Activated naive CD8-positive, alpha-beta T cell (primary cell): ENCODE measurements around the gene AHCTF1.
"Not testable (repeated sequence)": the region's sequence is repeated elsewhere in the genome, so short reads cannot be mapped to it uniquely, and the experiment has no call there.

ENCODE experiments used
- H3K27ac Mint-ChIP-seq: one replicate; pipeline ENCODE4 v1.8.0; 2021; ENCODE audit warnings: mixed read lengths
- H3K27me3 Mint-ChIP-seq: one replicate; pipeline ENCODE4 v1.8.0; 2021; ENCODE audit warnings: mixed read lengths
- H3K36me3 Mint-ChIP-seq: one replicate; pipeline ENCODE4 v1.8.0; 2021; ENCODE audit warnings: mixed read lengths
- H3K4me1 Mint-ChIP-seq: one replicate; pipeline ENCODE4 v1.8.0; 2021; ENCODE audit warnings: low read depth, mixed read lengths
- H3K4me3 Mint-ChIP-seq: one replicate; pipeline ENCODE4 v1.8.0; 2021; ENCODE audit warnings: mild to moderate bottlenecking, mixed read lengths
- H3K9me3 Mint-ChIP-seq: one replicate; pipeline ENCODE4 v1.8.0; 2021; ENCODE audit warnings: low read depth, mixed read lengths

Gene AHCTF1

GRCh38 chr1:246932366-246932700 is 585 bp upstream of the AHCTF1 start:
- Mint-ChIP-seq H3K36me3 (peaks cover 5% of the 10 kb centered on the region), H3K27me3 (no peaks in the 10 kb centered on the region)

GRCh38 chr1:246930830-246931548 is 759 bp downstream of the AHCTF1 start:
- Mint-ChIP-seq H3K36me3 (peaks cover 9% of the 10 kb centered on the region), H3K27me3 (no peaks in the 10 kb centered on the region), H3K27ac (peak overlapping the region; percentile 89), H3K4me3 (peak overlapping the region; percentile 94), H3K4me1 (peaks cover 38% of the 10 kb centered on the region), H3K9me3 (peaks cover 3% of the 10 kb centered on the region)

More at GRCh38 chr1:246932366-246932700, 585 bp upstream of the AHCTF1 start:
- Mint-ChIP-seq H3K9me3 (no peaks in the 10 kb centered on the region), H3K4me3 (peak overlapping the region; percentile 92), H3K27ac (peak overlapping the region; percentile 91), H3K4me1 (peaks cover 30% of the 10 kb centered on the region)

- Mint-ChIP-seq H3K4me1 (peaks cover 64% of the 10 kb centered on the region), H3K9me3 (peaks cover 4% of the 10 kb centered on the region), H3K27ac (no peak overlapping the region), H3K27me3 (no peaks in the 10 kb centered on the region), H3K36me3 (peaks cover 10% of the 10 kb centered on the region), H3K4me3 (no peak overlapping the region)
Measured at GRCh38 chr1:246925997-246926626, 5.6 kb downstream of the AHCTF1 start.

- Mint-ChIP-seq H3K4me1 (peaks cover 53% of the 10 kb centered on the region), H3K27ac (peak overlapping the region; percentile 34), H3K27me3 (no peaks in the 10 kb centered on the region), H3K36me3 (peaks cover 10% of the 10 kb centered on the region), H3K9me3 (peaks cover 4% of the 10 kb centered on the region), H3K4me3 (peak overlapping the region; percentile 40)
Measured at GRCh38 chr1:246923900-246924299, 7.8 kb downstream of the AHCTF1 start.

- Mint-ChIP-seq H3K4me3 (peak overlapping the region; percentile 40), H3K27ac (peak overlapping the region; percentile 34), H3K9me3 (peaks cover 4% of the 10 kb centered on the region), H3K27me3 (no peaks in the 10 kb centered on the region), H3K36me3 (peaks cover 11% of the 10 kb centered on the region), H3K4me1 (peaks cover 53% of the 10 kb centered on the region)
Measured at GRCh38 chr1:246923482-246923881, 8.3 kb downstream of the AHCTF1 start.

GRCh38 chr1:246921481-246921880 is 10.3 kb downstream of the AHCTF1 start:
- H3K4me1 Mint-ChIP-seq = peaks cover 56% of the 10 kb centered on the region
- peak overlapping the region; percentile 30 for H3K4me3 Mint-ChIP-seq
- peaks cover 12% of the 10 kb centered on the region for H3K36me3 Mint-ChIP-seq
- H3K9me3 Mint-ChIP-seq = peaks cover 4% of the 10 kb centered on the region
- H3K27ac Mint-ChIP-seq = no peak overlapping the region
- H3K27me3 Mint-ChIP-seq = no peaks in the 10 kb centered on the region

- H3K9me3 Mint-ChIP-seq = no peaks in the 10 kb centered on the region
- no peak overlapping the region for H3K27ac Mint-ChIP-seq
- H3K4me3 Mint-ChIP-seq = no peak overlapping the region
- H3K27me3 Mint-ChIP-seq = no peaks in the 10 kb centered on the region
- H3K36me3 Mint-ChIP-seq = peaks cover 7% of the 10 kb centered on the region
- peaks cover 40% of the 10 kb centered on the region for H3K4me1 Mint-ChIP-seq
Measured at GRCh38 chr1:246919902-246920301, 11.8 kb downstream of the AHCTF1 start.

GRCh38 chr1:246916026-246916923 is 15.5 kb downstream of the AHCTF1 start:
- not testable (repeated sequence) for H3K27ac Mint-ChIP-seq, H3K27me3 Mint-ChIP-seq, H3K9me3 Mint-ChIP-seq, H3K36me3 Mint-ChIP-seq, H3K4me3 Mint-ChIP-seq
- peaks cover 22% of the 10 kb centered on the region for H3K4me1 Mint-ChIP-seq

GRCh38 chr1:246907472-246907871 is 24.3 kb downstream of the AHCTF1 start:
- H3K9me3 Mint-ChIP-seq = no peaks in the 10 kb centered on the region
- no peaks in the 10 kb centered on the region for H3K27me3 Mint-ChIP-seq
- H3K27ac Mint-ChIP-seq = no peak overlapping the region
- no peak overlapping the region for H3K4me3 Mint-ChIP-seq
- H3K36me3 Mint-ChIP-seq = peaks cover 19% of the 10 kb centered on the region
- peaks cover 9% of the 10 kb centered on the region for H3K4me1 Mint-ChIP-seq

GRCh38 chr1:246906833-246907232 is 24.9 kb downstream of the AHCTF1 start:
- peaks cover 21% of the 10 kb centered on the region for H3K36me3 Mint-ChIP-seq
- no peak overlapping the region for H3K27ac Mint-ChIP-seq
- H3K27me3 Mint-ChIP-seq = no peaks in the 10 kb centered on the region
- H3K4me3 Mint-ChIP-seq = no peak overlapping the region
- peaks cover 9% of the 10 kb centered on the region for H3K4me1 Mint-ChIP-seq
- no peaks in the 10 kb centered on the region for H3K9me3 Mint-ChIP-seq

GRCh38 chr1:246901874-246902273 is 29.9 kb downstream of the AHCTF1 start:
- Mint-ChIP-seq H3K9me3 (no peaks in the 10 kb centered on the region), H3K4me1 (no peaks in the 10 kb centered on the region), H3K36me3 (peaks cover 24% of the 10 kb centered on the region), H3K27ac (no peak overlapping the region), H3K4me3 (no peak overlapping the region), H3K27me3 (no peaks in the 10 kb centered on the region)

- Mint-ChIP-seq H3K36me3 (peaks cover 27% of the 10 kb centered on the region), H3K27ac (no peak overlapping the region), H3K9me3 (no peaks in the 10 kb centered on the region), H3K4me3 (no peak overlapping the region), H3K27me3 (no peaks in the 10 kb centered on the region), H3K4me1 (peaks cover 6% of the 10 kb centered on the region)
Measured at GRCh38 chr1:246897302-246897701, 34.4 kb downstream of the AHCTF1 start.

GRCh38 chr1:246893191-246893939 is 38.4 kb downstream of the AHCTF1 start:
- Mint-ChIP-seq H3K27ac (peak overlapping the region; percentile 77), H3K4me1 (peaks cover 6% of the 10 kb centered on the region), H3K27me3 (no peaks in the 10 kb centered on the region), H3K36me3 (peaks cover 25% of the 10 kb centered on the region), H3K9me3 (no peaks in the 10 kb centered on the region), H3K4me3 (no peak overlapping the region)

- no peak overlapping the region for H3K4me3 Mint-ChIP-seq
- no peak overlapping the region for H3K27ac Mint-ChIP-seq
- no peaks in the 10 kb centered on the region for H3K9me3 Mint-ChIP-seq
- no peaks in the 10 kb centered on the region for H3K27me3 Mint-ChIP-seq
- peaks cover 6% of the 10 kb centered on the region for H3K4me1 Mint-ChIP-seq
- H3K36me3 Mint-ChIP-seq = peaks cover 30% of the 10 kb centered on the region
Measured at GRCh38 chr1:246891105-246891504, 40.6 kb downstream of the AHCTF1 start.
